IMR-90 (cell line): ENCODE results near the gene MSRB1. TPM values are rescaled to one million over a fixed set of nuclear protein-coding genes. Genes with fewer than 3 reads are reported as not detected.

ENCODE experiments used
- ATAC-seq: fragments of 200-7000 bp; cut with Tn5 transposase; 2 replicates; pipeline ENCODE4 v1.9.1; 2020; ENCODE audit warnings: low read depth, mild to moderate bottlenecking, moderate library complexity
- BruUV-seq: library from RNA; stranded (reverse); fragments of 400-500 nt; replicated peaks from 2 replicates; lab custom pipeline; 2021; lab: Mats Ljungman, UMichigan
- CTCF ChIA-PET: fragments of 300-600 bp; formaldehyde crosslinking; extraction: SDS; loops from one replicate; lab custom pipeline; 2021; ENCODE audit warnings: antibody characterized with exemption; lab: Yijun Ruan, JAX
- POLR2A ChIA-PET: fragments of 300-600 bp; sonication (Branson Sonifier 250); formaldehyde crosslinking; loops from one replicate; lab custom pipeline; 2022; ENCODE audit warnings: antibody characterized with exemption; ENCODE audit not compliant: unreplicated experiment; lab: Charles Lee
- DNase-seq: peaks from one replicate; pipeline ENCODE4 v3.0.0; 2013
- H2AFZ ChIP-seq: replicated peaks from 2 replicates; pipeline ENCODE3; 2013; ENCODE audit warnings: low read length, mild to moderate bottlenecking; ENCODE audit not compliant: poor library complexity
- H2AK5ac ChIP-seq: 2 replicates; pipeline ENCODE4 v1.6.1; 2013; ENCODE audit warnings: low read depth, low read length, inconsistent platforms
- H2AK9ac ChIP-seq: replicated peaks from 2 replicates; pipeline ENCODE3; 2013; ENCODE audit warnings: mild to moderate bottlenecking, low read depth, low read length, moderate library complexity; ENCODE audit not compliant: poor library complexity
- H2BK120ac ChIP-seq: 2 replicates; pipeline ENCODE4 v1.6.1; 2013; ENCODE audit warnings: low read depth, low read length, inconsistent platforms
- H2BK15ac ChIP-seq: 3 replicates; pipeline ENCODE4 v1.6.1; 2013; ENCODE audit warnings: low read depth, low read length, inconsistent platforms
- H2BK20ac ChIP-seq: 2 replicates; pipeline ENCODE4 v1.6.1; 2013; ENCODE audit warnings: low read depth, mild to moderate bottlenecking, inconsistent platforms, low read length, moderate library complexity
- H2BK5ac ChIP-seq: 2 replicates; pipeline ENCODE4 v1.6.1; 2013; ENCODE audit warnings: mild to moderate bottlenecking, low read depth, low read length, inconsistent platforms; ENCODE audit not compliant: poor library complexity, severe bottlenecking
- H3K14ac ChIP-seq: replicated peaks from 2 replicates; pipeline ENCODE4 v1.6.1; 2013; ENCODE audit warnings: low read depth, low read length, inconsistent platforms
- H3K18ac ChIP-seq: 2 replicates; pipeline ENCODE4 v1.6.1; 2013; ENCODE audit warnings: low read depth, low read length, control low read depth
- H3K23ac ChIP-seq: 2 replicates; pipeline ENCODE4 v1.6.1; 2013; ENCODE audit warnings: low read depth, low read length, inconsistent platforms
- H3K27ac ChIP-seq: 2 replicates; pipeline ENCODE4 v1.5.1; 2013; ENCODE audit warnings: mild to moderate bottlenecking, control low read depth, low read length; ENCODE audit not compliant: insufficient read depth
- H3K27me3 ChIP-seq: 2 replicates; pipeline ENCODE4 v1.6.1; 2013; ENCODE audit warnings: low read length; ENCODE audit not compliant: control insufficient read depth, insufficient read depth
- H3K36me3 ChIP-seq: 2 replicates; pipeline ENCODE4 v1.6.1; 2013; ENCODE audit warnings: low read length, mixed read lengths; ENCODE audit not compliant: control insufficient read depth, insufficient read depth
- H3K4ac ChIP-seq: 2 replicates; pipeline ENCODE4 v1.6.1; 2013; ENCODE audit warnings: low read depth, low read length, inconsistent platforms
- H3K4me1 ChIP-seq: 2 replicates; pipeline ENCODE4 v1.6.1; 2013; ENCODE audit warnings: low read length, mixed read lengths; ENCODE audit not compliant: control insufficient read depth, insufficient read depth
- H3K4me2 ChIP-seq: 2 replicates; pipeline ENCODE4 v1.6.1; 2013; ENCODE audit warnings: low read depth, mild to moderate bottlenecking, control low read depth, low read length, moderate library complexity
- H3K4me3 ChIP-seq: 2 replicates; pipeline ENCODE4 v1.5.1; 2013; ENCODE audit warnings: low read depth, mild to moderate bottlenecking, control low read depth, low read length, moderate library complexity; ENCODE audit not compliant: insufficient read depth
- H3K56ac ChIP-seq: 2 replicates; pipeline ENCODE4 v1.6.1; 2013; ENCODE audit warnings: low read length, inconsistent platforms; ENCODE audit not compliant: insufficient read depth; ENCODE audit errors: extremely low read depth
- H3K79me1 ChIP-seq, 2 experiments: 2 replicates each; pipeline ENCODE4 v1.6.1; 2013; ENCODE audit warnings: low read length in 2 of 2, inconsistent platforms in 1 of 2, low read depth in 1 of 2
- H3K9ac ChIP-seq: 2 replicates; pipeline ENCODE4 v1.6.1; 2013; ENCODE audit warnings: low read depth, low read length, control low read depth
- H3K9me1 ChIP-seq: 2 replicates; pipeline ENCODE4 v1.6.1; 2013; ENCODE audit warnings: low read length, inconsistent platforms; ENCODE audit not compliant: insufficient read depth
- H3K9me3 ChIP-seq: 2 replicates; pipeline ENCODE4 v1.6.1; 2013; ENCODE audit warnings: low read length; ENCODE audit not compliant: control insufficient read depth, insufficient read depth
- H4K20me1 ChIP-seq: 2 replicates; pipeline ENCODE4 v1.6.1; 2013; ENCODE audit warnings: low read length, inconsistent platforms; ENCODE audit not compliant: insufficient read depth
- H4K5ac ChIP-seq: 2 replicates; pipeline ENCODE4 v1.6.1; 2013; ENCODE audit warnings: mild to moderate bottlenecking, low read depth, low read length, control low read depth
- H4K8ac ChIP-seq, 2 experiments: 2 replicates each; pipeline ENCODE4 v1.6.1; 2013; ENCODE audit warnings: low read depth in 2 of 2, low read length in 2 of 2, control low read depth in 1 of 2, inconsistent platforms in 1 of 2
- H4K91ac ChIP-seq: 2 replicates; pipeline ENCODE4 v1.6.1; 2013; ENCODE audit warnings: low read depth, low read length, inconsistent platforms; ENCODE audit not compliant: insufficient read depth
- BHLHE40 ChIP-seq: fragments of 150-350 bp; IDR thresholded peaks from 2 replicates; pipeline ENCODE4 v1.6.1; 2016; ENCODE audit warnings: mild to moderate bottlenecking, low read depth, low read length
- CEBPB ChIP-seq: IDR thresholded peaks from 2 replicates; pipeline ENCODE4 v1.6.1; 2012; ENCODE audit warnings: low read depth, low read length, improper control_type of control experiment
- CHD1 ChIP-seq: IDR thresholded peaks from 2 replicates; pipeline ENCODE4 v1.6.1; 2012; ENCODE audit warnings: low read depth, low read length, improper control_type of control experiment
- CTCF ChIP-seq: conservative IDR thresholded peaks from 2 replicates; pipeline ENCODE4 v1.5.1; 2012; ENCODE audit warnings: mild to moderate bottlenecking, low read depth, low read length, improper control_type of control experiment
- FOS ChIP-seq: fragments of 150-350 bp; IDR thresholded peaks from 2 replicates; pipeline ENCODE4 v1.6.1; 2016; ENCODE audit warnings: low read depth, low read length
- MAFK ChIP-seq: IDR thresholded peaks from 2 replicates; pipeline ENCODE4 v1.6.1; 2012; ENCODE audit warnings: low read depth, low read length, improper control_type of control experiment
- MAZ ChIP-seq: IDR thresholded peaks from 2 replicates; pipeline ENCODE4 v1.6.1; 2012; ENCODE audit warnings: low read depth, mild to moderate bottlenecking, low read length, improper control_type of control experiment, moderate library complexity, borderline replicate concordance
- NFE2L2 ChIP-seq: fragments of 150-350 bp; IDR thresholded peaks from 2 replicates; pipeline ENCODE4 v1.6.1; 2016; ENCODE audit warnings: low read depth, mild to moderate bottlenecking, low read length
- POLR2A ChIP-seq: IDR thresholded peaks from 2 replicates; pipeline ENCODE4 v1.6.1; 2012; ENCODE audit warnings: mild to moderate bottlenecking, low read depth, low read length
- RAD21 ChIP-seq: IDR thresholded peaks from 2 replicates; pipeline ENCODE4 v1.6.1; 2012; ENCODE audit warnings: low read length, improper control_type of control experiment
- RCOR1 ChIP-seq: IDR thresholded peaks from 2 replicates; pipeline ENCODE4 v1.6.1; 2012; ENCODE audit warnings: mild to moderate bottlenecking, low read length, improper control_type of control experiment; ENCODE audit not compliant: insufficient replicate concordance
- SMC3 ChIP-seq: fragments of 150-350 bp; IDR thresholded peaks from 2 replicates; pipeline ENCODE4 v1.6.1; 2016; ENCODE audit warnings: low read depth, mild to moderate bottlenecking, antibody characterized with exemption, low read length, moderate library complexity
- USF2 ChIP-seq: fragments of 150-350 bp; IDR thresholded peaks from 2 replicates; pipeline ENCODE4 v1.6.1; 2017; ENCODE audit warnings: mild to moderate bottlenecking, antibody characterized with exemption, low read length, low read depth
- WGBS, 2 experiments: methylation state at CpG; one replicate each; pipeline versions ENCODE4 v1.1.5 to v1.1.7; 2013; ENCODE audit warnings: missing lambda C conversion rate in 2 of 2; ENCODE audit not compliant: insufficient read length in 1 of 2; ENCODE audit errors: extremely low coverage in 2 of 2; 5-methylcytosine and 5-hydroxymethylcytosine counted together
- dilution Hi-C: fragments of 300-500 bp; cut with HindIII; formaldehyde crosslinking; loops from one replicate; pipeline ENCODE4 v1.14.3; 2018; ENCODE audit warnings: low sequenced_read_pairs; ENCODE audit not compliant: unreplicated experiment
- in situ Hi-C: fragments of 300-500 bp; cut with MboI; formaldehyde crosslinking; loops from 3 replicates; pipeline ENCODE4 v1.14.3; 2019; ENCODE audit warnings: low sequenced_read_pairs, inconsistent platforms, mixed read lengths
- intact Hi-C: fragments of 100-400 bp; cut with micrococcal nuclease; formaldehyde crosslinking; loops from 2 replicates; pipeline ENCODE4 v1.10.0; 2022
- polyA plus RNA-seq, 3 experiments: library from polyadenylated mRNA; depleted of rRNA; stranded (reverse); fragments of >200 nt; gene quantifications; 2 replicates each; pipeline ENCODE4 v1.2.3, GENCODE V29; 2012; ENCODE audit warnings: low replicate concordance in 1 of 3
- total RNA-seq: library from RNA; depleted of rRNA; stranded (reverse); fragments of >200 nt; gene quantifications from 2 replicates; pipeline ENCODE4 v1.2.3, GENCODE V29; 2012
- TF ChIP-seq, protein P1 (sequence below): fragments of 150-350 bp; IDR thresholded peaks from 2 replicates; pipeline ENCODE4 v1.6.1; 2016; ENCODE audit warnings: low read depth, mild to moderate bottlenecking, low read length, moderate library complexity, borderline replicate concordance

The MSRB1 gene
- total and polyA plus RNA-seq, 2 of the 4 experiments (the other 2 are of a cell fraction) = 17.0 to 32.3 TPM

DNA sequence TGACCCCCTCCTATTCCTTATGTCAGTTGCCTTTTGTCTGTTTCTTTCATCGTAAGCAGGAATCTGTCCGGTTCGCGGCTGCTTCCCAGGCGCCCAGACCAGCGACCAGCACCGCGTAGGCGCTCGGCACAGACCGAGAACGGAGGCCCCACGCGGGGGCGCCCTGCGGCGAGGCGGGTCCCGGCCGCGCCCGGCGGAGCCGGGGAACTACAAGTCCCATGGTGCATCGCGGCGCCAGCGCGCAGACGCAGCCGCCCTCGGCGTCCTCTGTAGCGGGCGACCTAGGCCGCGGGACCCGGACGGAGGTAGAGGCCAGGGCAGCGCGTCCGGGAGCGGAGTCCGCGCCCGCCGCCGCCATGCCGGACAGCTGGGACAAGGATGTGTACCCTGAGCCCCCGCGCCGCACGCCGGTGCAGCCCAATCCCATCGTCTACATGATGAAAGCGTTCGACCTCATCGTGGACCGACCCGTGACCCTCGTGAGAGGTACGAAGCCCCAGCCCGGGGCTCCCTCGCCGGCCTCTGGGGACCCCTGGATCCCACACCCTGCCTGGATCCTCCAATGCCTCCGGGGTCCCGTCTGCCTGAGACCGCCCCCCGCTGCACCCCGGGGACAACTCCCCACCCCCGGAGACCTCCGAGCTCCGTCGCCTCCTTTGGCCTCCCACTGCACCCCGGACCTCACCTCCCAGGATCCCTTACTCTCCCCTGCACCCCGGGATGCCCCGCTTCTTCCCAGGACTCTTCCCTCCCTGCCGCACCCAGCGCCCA lies 16.5 kb upstream of the MSRB1 start, which contains the start of gene NDUFB10:
Gene NDUFB10, plus strand, starts transcription at position 270 of the 771 bp plus-strand sequence. Its CDS starts 87 bp downstream, at position 357.
- no TSS peak for BruUV-seq
- H3K4me1 ChIP-seq = peaks cover 7% of the 10 kb centered on the region
- peaks cover 42% of the 10 kb centered on the region for H4K20me1 ChIP-seq
- DNase-seq = peak; percentile 87
- no peak within 1 kb of the TSS; the same call in 2 of the 3 replicates for H2BK15ac ChIP-seq
- peak within 1 kb of the TSS; percentile 98 for H4K91ac ChIP-seq
- H3K4ac ChIP-seq = peak within 1 kb of the TSS; percentile 95
- H2BK20ac ChIP-seq = no peak within 1 kb of the TSS
- peak within 1 kb of the TSS; percentile 100 for H2AK9ac ChIP-seq
- peak; percentile 90 for ATAC-seq
- peak within 1 kb of the TSS; percentile 100 for H2AFZ ChIP-seq
- peak within 1 kb of the TSS; percentile 91 for H2AK5ac ChIP-seq
- peaks cover 3 to 33% of the 10 kb centered on the region in 2 experiments; a peak in 3 of 4 replicates for H3K79me1 ChIP-seq
- H3K56ac ChIP-seq = peak within 1 kb of the TSS; percentile 75
- H3K4me3 ChIP-seq = peak within 1 kb of the TSS; percentile 87
- peak within 1 kb of the TSS; percentile 98 for H3K9ac ChIP-seq
- peaks cover 2% of the 10 kb centered on the region; the same call in 1 of the 2 replicates for H3K27me3 ChIP-seq
- H3K36me3 ChIP-seq = peaks cover 27% of the 10 kb centered on the region
- intact Hi-C loops (no loop called here), in situ Hi-C loops (no loop called here), dilution Hi-C loops (no loop called here)
- peak within 1 kb of the TSS; percentile 89 for H2BK5ac ChIP-seq
- peak within 1 kb of the TSS; percentile 93 for H3K27ac ChIP-seq
- POLR2A ChIA-PET = no interaction called here
- CTCF ChIA-PET = no interaction called here
- H3K18ac ChIP-seq = peak within 1 kb of the TSS; percentile 83; the same call in 1 of the 2 replicates
- peak within 1 kb of the TSS; percentile 93 for H3K23ac ChIP-seq
- peak within 1 kb of the TSS; percentile 99 for H3K14ac ChIP-seq
- peak within 1 kb of the TSS; percentile 94 for H4K5ac ChIP-seq
- H3K9me1 ChIP-seq = 0 out of 2 replicates have a peak, but pooled peaks cover 8% of the 10 kb centered on the region
- H2BK120ac ChIP-seq = peak within 1 kb of the TSS; percentile 70
- H3K4me2 ChIP-seq = peak within 1 kb of the TSS; percentile 94
- H4K8ac ChIP-seq = peak within 1 kb of the TSS; percentile 89 to 99
- no peaks in the 10 kb centered on the region for H3K9me3 ChIP-seq
- 1% methylated on average over 36 of the region's 79 CpGs; no CpG with 5 or more reads in 1 of the 2 experiments for WGBS, 2 experiments
- TF ChIP-seq FOS = 0 out of 2 replicates have a peak, but pooled peaks have one; percentile 5
- peak; percentile 34 for TF ChIP-seq RAD21
- TF ChIP-seq CTCF = peak; percentile 84
- TF ChIP-seq SMC3 = peak; percentile 55
- TF ChIP-seq POLR2A = peak; percentile 45; the same call in 1 of the 2 replicates
- no peak for TF ChIP-seq CEBPB
- TF ChIP-seq USF2 = peak; percentile 14; the same call in 1 of the 2 replicates
- TF ChIP-seq CHD1 = no peak
- peak; percentile 33; the same call in 1 of the 2 replicates for TF ChIP-seq MAZ
- TF ChIP-seq NFE2L2 = no peak
- TF ChIP-seq BHLHE40 = peak; percentile 16; the same call in 1 of the 2 replicates
- TF ChIP-seq RCOR1 = no peak
- TF ChIP-seq, protein P1, sequence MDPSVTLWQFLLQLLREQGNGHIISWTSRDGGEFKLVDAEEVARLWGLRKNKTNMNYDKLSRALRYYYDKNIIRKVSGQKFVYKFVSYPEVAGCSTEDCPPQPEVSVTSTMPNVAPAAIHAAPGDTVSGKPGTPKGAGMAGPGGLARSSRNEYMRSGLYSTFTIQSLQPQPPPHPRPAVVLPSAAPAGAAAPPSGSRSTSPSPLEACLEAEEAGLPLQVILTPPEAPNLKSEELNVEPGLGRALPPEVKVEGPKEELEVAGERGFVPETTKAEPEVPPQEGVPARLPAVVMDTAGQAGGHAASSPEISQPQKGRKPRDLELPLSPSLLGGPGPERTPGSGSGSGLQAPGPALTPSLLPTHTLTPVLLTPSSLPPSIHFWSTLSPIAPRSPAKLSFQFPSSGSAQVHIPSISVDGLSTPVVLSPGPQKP = no peak
- no peak for TF ChIP-seq MAFK
